Measurements from ENCODE around the gene WDR89.

- TF ChIP-seq CTCF (IDR thresholded peaks at IDR 0.05; ENCODE audit: low read depth, low read length) (no peak), EZH2phosphoT487 (IDR thresholded peaks at IDR 0.05; ENCODE audit: low read depth) (no peak)
Observed at GRCh38 chr14:63654936-63655335, 13.3 kb upstream of the WDR89 start.

Measured in OCI-LY3 (cell line).